ENCODE results near the gene CAMSAP3.

The CAMSAP3 gene

GRCh38 chr19:7648265-7649014, 52.8 kb downstream of the CAMSAP3 start:
- DNase-seq (ENCODE audit: low read depth) = no peak

DNA sequence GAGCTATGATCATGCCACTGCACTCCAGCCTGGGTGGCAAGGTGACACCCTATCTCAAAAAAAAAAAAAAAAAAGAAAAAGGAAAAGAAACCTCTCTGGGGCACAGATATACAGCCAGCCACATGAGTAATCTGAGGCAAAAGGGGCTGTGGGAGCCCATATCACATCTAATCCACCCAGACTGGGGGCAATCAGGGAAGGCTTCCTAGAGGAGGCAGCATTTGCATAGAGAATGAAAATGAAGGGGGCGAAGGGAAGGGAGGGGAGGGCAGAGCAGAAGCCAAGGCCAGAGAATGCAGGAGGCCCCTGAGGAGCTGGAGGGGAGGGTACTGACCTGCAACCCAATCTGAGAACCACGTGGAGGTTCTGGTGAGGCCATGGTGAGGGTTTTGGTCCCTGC, 54.5 kb downstream of the CAMSAP3 start:
- no peak for DNase-seq (ENCODE audit: low read depth)

DNA sequence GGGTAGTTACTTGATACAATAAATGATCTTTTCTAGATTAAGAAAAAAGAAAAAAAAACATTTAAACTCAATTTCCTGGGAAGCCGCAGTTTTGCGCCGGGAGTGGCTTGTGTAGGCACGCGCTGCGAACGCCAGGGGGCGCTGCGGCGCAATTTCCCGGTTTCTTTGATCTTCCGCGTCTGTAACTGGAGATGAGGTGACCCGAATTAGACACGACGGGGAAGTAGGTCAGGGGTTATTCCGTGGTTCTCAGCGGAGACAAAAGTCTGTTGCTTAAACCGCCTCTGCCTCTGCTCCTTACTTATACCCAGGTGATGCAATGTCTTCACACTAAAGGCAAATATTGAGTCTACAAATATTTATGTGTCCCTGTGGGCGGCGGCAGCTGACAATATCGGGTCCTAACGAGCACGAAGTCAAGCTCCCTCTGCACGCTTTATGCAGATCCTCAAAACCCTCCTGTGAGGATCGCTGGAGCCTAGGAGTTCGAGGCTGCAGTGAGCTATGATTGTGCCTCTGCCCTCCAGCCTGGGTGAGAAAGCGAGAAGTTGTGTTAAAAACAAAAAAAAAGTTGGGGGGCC, 56.5 kb downstream of the CAMSAP3 start:
- peak; percentile 69 for DNase-seq (ENCODE audit: low read depth)

- no peak for DNase-seq (ENCODE audit: low read depth)
Measured at GRCh38 chr19:7654401-7654800, 58.7 kb downstream of the CAMSAP3 start.

DNA sequence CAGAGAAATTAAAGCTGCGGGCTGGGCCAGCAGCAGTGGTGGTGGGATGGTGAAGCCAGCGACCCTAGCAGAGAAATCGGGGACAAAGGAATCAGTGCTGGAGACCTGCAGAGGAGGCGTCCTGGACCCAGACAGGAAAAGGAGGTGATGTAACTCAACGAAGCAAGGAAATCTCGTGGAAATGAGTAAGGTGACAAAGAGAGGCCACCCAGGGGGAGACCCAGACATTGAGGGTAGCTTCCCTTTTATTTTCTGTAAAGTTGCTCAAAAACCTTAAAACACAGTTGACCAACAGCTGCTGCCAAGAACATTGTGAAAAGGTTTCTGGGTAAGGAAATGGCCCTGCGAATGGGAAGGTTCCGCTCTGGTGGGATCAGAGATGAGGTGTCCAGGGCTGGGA, 59.9 kb downstream of the CAMSAP3 start:
- DNase-seq (ENCODE audit: low read depth) = no peak

DNA sequence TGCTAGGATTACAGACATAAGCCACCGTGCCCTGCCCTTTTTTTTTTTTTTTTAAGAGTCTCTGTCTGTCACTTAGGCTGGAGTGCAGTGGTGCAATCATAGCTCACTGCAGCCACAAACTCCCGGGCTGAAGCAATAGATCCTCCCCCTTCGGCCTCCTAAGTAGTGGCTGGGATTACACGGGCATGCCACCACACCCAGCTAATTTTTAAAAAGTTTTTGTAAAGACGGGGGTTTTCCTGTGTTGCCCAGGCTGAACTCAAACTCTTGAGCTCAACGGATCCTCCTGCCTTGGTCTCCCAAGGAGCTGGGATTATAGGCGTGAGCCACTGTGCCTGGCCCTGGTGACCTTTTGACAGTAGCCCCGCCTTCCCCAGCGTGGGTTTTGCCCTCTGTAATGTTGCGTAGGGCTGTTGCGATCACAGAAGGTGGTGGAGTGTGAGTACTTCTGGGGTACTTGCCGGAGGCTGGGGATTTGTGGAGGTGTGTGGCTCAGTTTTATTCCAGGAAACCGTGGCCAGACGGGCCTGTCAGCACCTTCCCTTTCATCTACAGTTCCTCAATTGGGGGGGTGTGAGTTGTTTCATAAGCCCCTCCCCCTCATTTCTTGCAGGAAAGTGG, 61.6 kb downstream of the CAMSAP3 start:
- DNase-seq (ENCODE audit: low read depth) = peak; percentile 25

DNA sequence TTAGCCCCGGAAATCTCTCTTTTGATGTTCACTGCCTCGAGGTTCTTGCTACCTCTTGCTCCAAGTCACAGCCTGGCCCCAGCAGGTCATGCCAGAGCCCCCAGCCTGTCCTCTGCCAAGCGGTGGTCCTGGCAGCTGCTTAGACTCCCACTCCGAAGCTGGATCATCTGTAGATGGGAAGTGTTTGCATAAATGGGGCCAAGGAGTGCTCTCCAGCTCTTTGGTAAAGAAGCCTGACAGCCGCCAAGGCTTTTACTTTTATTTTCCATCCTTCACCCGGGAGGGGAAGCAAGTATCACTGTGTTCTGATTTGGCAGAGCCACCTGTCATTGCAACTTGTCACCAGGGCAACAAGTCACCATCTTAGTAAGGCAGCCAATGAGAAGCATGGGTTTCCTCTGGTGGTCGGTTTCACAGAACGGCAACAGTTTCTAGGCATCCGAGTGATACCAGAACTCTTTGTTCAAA, 62.6 kb downstream of the CAMSAP3 start:
- DNase-seq (ENCODE audit: low read depth) = no peak

- DNase-seq (ENCODE audit: low read depth) = no peak
Measured at GRCh38 chr19:7661744-7662538, 66.3 kb downstream of the CAMSAP3 start.

GRCh38 chr19:7662657-7663056, 67.0 kb downstream of the CAMSAP3 start:
- no peak for DNase-seq (ENCODE audit: low read depth)

DNA sequence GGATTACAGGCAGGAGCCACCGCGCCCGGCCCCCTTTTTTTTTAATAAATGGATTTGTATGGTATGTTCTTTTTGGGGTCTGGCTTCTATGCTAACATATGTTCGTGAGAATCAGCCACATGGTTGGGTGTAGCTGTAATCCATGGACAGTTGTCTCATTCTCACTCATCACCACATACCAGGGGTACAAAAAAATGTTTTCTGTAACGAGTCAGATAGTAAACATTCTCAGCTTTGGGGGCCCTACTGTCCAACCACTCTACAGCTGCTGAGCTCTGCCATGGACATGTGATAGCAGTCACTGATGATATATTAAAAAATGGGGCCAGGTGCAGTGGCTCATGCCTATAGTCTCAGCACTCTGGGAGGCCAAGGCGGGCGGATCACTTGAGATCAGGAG, 68.0 kb downstream of the CAMSAP3 start:
- DNase-seq (ENCODE audit: low read depth) = no peak

DNA sequence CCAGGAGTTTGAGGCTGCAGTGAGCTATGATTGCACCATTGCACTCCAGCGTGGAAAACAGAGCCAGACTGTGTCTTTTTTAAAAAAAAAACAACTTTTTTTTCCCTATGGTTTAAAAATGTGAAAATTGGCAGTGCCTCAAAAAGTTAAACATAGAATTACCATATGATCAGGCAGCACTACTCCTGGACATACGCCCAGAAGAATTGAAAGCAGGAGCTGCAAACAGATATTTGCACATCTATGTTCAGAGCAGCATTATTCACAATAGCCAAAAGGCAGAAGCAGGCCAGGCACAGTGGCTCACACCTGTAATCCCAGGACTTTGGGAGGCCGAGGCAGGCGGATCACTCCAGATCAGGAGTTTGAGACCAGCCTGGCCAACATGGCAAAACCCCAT, 69.4 kb downstream of the CAMSAP3 start:
- no peak for DNase-seq (ENCODE audit: low read depth)
